ENCODE results near the gene LRRK1. TPM values are rescaled to one million over a fixed set of nuclear protein-coding genes. Genes with fewer than 3 reads are reported as not detected.

Gene LRRK1
- total and polyA plus RNA-seq, 2 of the 4 experiments (the other 2 are of a cell fraction), result 3.0 to 5.8 TPM

GRCh38 chr15:101051291-101052030 is 132.3 kb downstream of the LRRK1 start:
- H3K9me3 ChIP-seq (ENCODE audit: control insufficient read depth, insufficient read depth, low read length), result no peaks in the 10 kb centered on the region
- no peaks in the 10 kb centered on the region for H4K20me1 ChIP-seq (ENCODE audit: insufficient read depth, low read length)
- H4K91ac ChIP-seq (ENCODE audit: insufficient read depth, low read depth, low read length), result no peak overlapping the region
- peak overlapping the region; percentile 21 for H2AFZ ChIP-seq (replicated peaks; ENCODE audit: low read length, poor library complexity)
- H2AK5ac ChIP-seq (ENCODE audit: low read depth, low read length), result no peak overlapping the region
- in situ Hi-C loops (cut with MboI; ENCODE audit: low sequenced_read_pairs), result no loop called here
- dilution Hi-C loops (cut with HindIII; ENCODE audit: low sequenced_read_pairs, unreplicated experiment), result no loop called here
- intact Hi-C loops (cut with micrococcal nuclease), result no loop called here
- ATAC-seq (ENCODE audit: low read depth) (no peak), DNase-seq (no peak)
- no peak overlapping the region for H2BK5ac ChIP-seq (ENCODE audit: low read depth, low read length, poor library complexity, severe bottlenecking)
- CTCF ChIA-PET, result no interaction called here
- no peaks in the 10 kb centered on the region; the same call in 1 of the 2 replicates for H3K9me1 ChIP-seq (ENCODE audit: insufficient read depth, low read length)
- BruUV-seq (replicated peaks), result no TSS peak
- peak overlapping the region; percentile 65 for H2AK9ac ChIP-seq (replicated peaks; ENCODE audit: low read depth, low read length, poor library complexity)
- WGBS, 2 experiments (ENCODE audit: extremely low coverage in 2 of 2, insufficient read length in 1 of 2), result 93% methylated on average over 15 of the region's 28 CpGs; no CpG with 5 or more reads in 1 of the 2 experiments
- no peaks in the 10 kb centered on the region for H3K79me1 ChIP-seq (ENCODE audit: low read depth in 1 of 2, low read length in 2 of 2)
- no peak overlapping the region for H3K23ac ChIP-seq (ENCODE audit: low read depth, low read length)
- no peak overlapping the region for H3K4ac ChIP-seq (ENCODE audit: low read depth, low read length)
- POLR2A ChIA-PET (ENCODE audit: unreplicated experiment), result no interaction called here
- no peak overlapping the region for H4K8ac ChIP-seq (ENCODE audit: low read depth in 2 of 2, low read length in 2 of 2)
- H3K18ac ChIP-seq (ENCODE audit: low read depth, low read length), result no peak overlapping the region
- H3K4me1 ChIP-seq (ENCODE audit: control insufficient read depth, insufficient read depth, low read length), result no peaks in the 10 kb centered on the region
- peaks cover 36% of the 10 kb centered on the region for H3K36me3 ChIP-seq (ENCODE audit: control insufficient read depth, insufficient read depth, low read length)
- no peak overlapping the region for H2BK120ac ChIP-seq (ENCODE audit: low read depth, low read length)
- H3K9ac ChIP-seq (ENCODE audit: low read depth, low read length), result no peak overlapping the region
- H3K56ac ChIP-seq (ENCODE audit: extremely low read depth, insufficient read depth, low read length), result no peak overlapping the region
- H3K4me2 ChIP-seq (ENCODE audit: low read depth, low read length), result no peak overlapping the region
- no peak overlapping the region for H3K14ac ChIP-seq (replicated peaks; ENCODE audit: low read depth, low read length)
- no peak overlapping the region for H4K5ac ChIP-seq (ENCODE audit: low read depth, low read length)
- TF ChIP-seq RFX5 (IDR thresholded peaks at IDR 0.05; ENCODE audit: low read depth, low read length), result no peak
- no peak for TF ChIP-seq USF2 (IDR thresholded peaks at IDR 0.05; ENCODE audit: low read depth, low read length)
- TF ChIP-seq FOS (IDR thresholded peaks at IDR 0.05; ENCODE audit: low read depth, low read length), result no peak
- no peak for TF ChIP-seq CTCF (conservative IDR thresholded peaks at IDR 0.05; ENCODE audit: low read depth, low read length)
- TF ChIP-seq NFE2L2 (IDR thresholded peaks at IDR 0.05; ENCODE audit: low read depth, low read length), result no peak
- TF ChIP-seq RCOR1 (IDR thresholded peaks at IDR 0.05; ENCODE audit: insufficient replicate concordance, low read length), result no peak
- TF ChIP-seq BHLHE40 (IDR thresholded peaks at IDR 0.05; ENCODE audit: low read depth, low read length), result no peak
- TF ChIP-seq CEBPB (IDR thresholded peaks at IDR 0.05; ENCODE audit: low read depth, low read length), result no peak
- TF ChIP-seq MAZ (IDR thresholded peaks at IDR 0.05; ENCODE audit: borderline replicate concordance, low read depth, low read length), result no peak
- no peak for TF ChIP-seq POLR2A (IDR thresholded peaks at IDR 0.05; ENCODE audit: low read depth, low read length)
- TF ChIP-seq RAD21 (IDR thresholded peaks at IDR 0.05; ENCODE audit: low read length), result no peak
- no peak overlapping the region for H2BK20ac ChIP-seq (ENCODE audit: low read depth, low read length)
- no peak overlapping the region for H3K4me3 ChIP-seq (ENCODE audit: insufficient read depth, low read depth, low read length)
- no peak overlapping the region for H3K27ac ChIP-seq (ENCODE audit: insufficient read depth, low read length)
- no peak overlapping the region for H2BK15ac ChIP-seq (ENCODE audit: low read depth, low read length)
- no peaks in the 10 kb centered on the region for H3K27me3 ChIP-seq (ENCODE audit: control insufficient read depth, insufficient read depth, low read length)
